Stimulated activated CD4-positive, alpha-beta T cell treated with anti-CD3 and anti-CD28 coated beads, TNF-alpha, amount 100 ng/mL, for 48 hours (primary cell): ENCODE results near the gene METTL25.
"Not testable (repeated sequence)": the region's sequence is repeated elsewhere in the genome, so short reads cannot be mapped to it uniquely, and the experiment has no call there.

ENCODE experiments used
- DNase-seq, 3 donors: peaks; one replicate each; pipeline ENCODE4 v3.0.0-alpha.2; 2020; ENCODE audit warnings: low read depth in 3 of 3

Gene METTL25, protein sequence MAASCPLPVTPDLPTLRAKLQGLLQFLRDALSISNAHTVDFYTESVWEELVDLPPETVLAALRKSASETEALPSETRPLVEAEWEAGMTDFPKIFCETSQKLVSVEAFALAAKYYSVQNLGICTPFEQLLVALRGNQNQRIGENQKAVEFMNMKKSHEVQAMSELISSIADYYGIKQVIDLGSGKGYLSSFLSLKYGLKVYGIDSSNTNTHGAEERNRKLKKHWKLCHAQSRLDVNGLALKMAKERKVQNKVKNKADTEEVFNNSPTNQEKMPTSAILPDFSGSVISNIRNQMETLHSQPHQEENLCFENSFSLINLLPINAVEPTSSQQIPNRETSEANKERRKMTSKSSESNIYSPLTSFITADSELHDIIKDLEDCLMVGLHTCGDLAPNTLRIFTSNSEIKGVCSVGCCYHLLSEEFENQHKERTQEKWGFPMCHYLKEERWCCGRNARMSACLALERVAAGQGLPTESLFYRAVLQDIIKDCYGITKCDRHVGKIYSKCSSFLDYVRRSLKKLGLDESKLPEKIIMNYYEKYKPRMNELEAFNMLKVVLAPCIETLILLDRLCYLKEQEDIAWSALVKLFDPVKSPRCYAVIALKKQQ

DNA sequence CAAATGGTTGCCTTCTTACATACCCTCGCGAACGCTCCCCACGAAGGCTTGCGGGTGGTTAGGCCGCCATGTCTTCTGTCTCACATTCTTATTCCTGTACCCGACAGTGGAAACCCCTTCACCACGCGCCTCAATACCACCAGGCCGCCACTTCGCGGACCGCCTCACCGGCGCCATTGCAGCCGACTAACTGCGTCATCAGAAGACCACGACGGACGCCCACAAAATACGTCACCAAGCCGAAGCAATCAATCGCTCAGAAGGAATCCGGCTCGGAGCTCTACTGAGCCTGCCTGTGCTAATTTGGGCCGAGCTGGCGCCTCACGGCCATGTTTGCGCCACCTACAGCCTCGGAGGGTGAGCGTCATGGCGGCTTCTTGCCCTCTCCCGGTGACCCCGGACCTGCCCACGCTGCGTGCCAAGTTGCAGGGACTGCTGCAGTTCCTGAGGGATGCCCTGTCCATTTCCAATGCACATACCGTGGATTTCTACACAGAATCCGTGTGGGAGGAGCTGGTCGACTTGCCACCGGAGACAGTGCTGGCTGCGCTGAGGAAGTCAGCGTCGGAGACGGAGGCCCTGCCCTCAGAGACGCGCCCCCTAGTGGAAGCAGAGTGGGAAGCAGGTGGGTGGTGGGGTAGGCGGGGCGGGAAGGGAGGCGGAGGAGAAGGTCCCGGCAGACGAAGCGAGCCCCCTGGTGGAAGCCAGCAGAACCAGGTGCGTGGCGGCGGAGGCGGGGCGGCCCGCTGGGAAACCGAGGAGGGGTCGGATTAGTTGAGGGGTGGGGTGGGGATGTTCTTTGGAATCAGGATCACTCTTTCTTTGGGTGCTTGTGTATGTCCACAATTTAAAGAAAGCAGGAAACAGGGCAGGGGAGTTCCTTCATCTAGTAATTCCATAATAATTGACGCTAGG, at the start of gene METTL25, which contains the start of gene CCDC59:
Gene METTL25 (plus strand): TSS at position 330 of the 915 bp plus-strand sequence. CDS start 37 bp downstream, at position 367.
Gene CCDC59 (minus strand): TSS at position 188 of the 915 bp plus-strand sequence. CDS start 11 bp downstream, at position 177.
- peak; percentile 93 to 97 (median 95) for DNase-seq

DNA sequence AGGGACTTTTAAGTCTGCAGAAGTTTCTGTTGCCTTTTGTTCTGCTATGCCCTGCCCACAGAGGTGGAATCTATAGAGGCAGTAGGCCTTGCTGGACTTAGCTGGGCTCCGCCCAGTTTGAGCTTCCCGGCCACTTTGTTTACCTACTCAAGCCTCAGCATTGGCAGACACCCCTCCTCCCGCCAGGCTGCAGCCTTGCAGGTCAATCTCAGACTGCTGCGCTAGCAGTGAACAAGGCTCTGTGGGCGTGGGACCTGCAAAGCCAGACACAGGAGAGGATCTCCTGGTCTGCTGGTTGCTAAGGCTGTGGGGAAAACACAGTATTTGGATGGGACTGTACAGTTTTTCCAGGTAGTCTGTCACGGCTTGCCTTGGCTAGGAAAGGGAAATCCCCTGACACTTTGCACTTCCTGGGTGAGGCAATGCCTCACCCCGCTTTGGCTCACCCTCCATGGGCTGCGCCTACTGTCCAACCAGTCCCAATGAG, 43.9 kb upstream of the METTL25 start:
- no peak for DNase-seq

DNA sequence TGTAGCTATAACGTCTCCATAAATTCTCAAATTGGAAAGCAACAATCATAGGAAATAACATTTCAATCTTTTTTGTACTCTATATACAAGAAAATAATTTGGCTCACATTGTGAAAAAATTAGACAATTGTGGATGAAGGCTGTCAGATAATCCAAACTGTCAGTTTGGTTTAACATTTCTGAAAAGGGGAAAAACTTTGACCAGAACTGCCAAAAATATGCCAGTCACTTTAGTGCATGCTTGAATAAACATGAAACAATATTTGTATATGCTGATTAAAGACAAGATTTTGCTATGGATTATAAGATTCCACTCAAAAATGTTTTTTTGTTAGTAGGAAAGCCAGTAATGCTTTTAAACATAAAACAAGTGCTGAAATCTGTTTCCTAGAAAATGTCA, 39.1 kb upstream of the METTL25 start:
- no peak for DNase-seq

DNA sequence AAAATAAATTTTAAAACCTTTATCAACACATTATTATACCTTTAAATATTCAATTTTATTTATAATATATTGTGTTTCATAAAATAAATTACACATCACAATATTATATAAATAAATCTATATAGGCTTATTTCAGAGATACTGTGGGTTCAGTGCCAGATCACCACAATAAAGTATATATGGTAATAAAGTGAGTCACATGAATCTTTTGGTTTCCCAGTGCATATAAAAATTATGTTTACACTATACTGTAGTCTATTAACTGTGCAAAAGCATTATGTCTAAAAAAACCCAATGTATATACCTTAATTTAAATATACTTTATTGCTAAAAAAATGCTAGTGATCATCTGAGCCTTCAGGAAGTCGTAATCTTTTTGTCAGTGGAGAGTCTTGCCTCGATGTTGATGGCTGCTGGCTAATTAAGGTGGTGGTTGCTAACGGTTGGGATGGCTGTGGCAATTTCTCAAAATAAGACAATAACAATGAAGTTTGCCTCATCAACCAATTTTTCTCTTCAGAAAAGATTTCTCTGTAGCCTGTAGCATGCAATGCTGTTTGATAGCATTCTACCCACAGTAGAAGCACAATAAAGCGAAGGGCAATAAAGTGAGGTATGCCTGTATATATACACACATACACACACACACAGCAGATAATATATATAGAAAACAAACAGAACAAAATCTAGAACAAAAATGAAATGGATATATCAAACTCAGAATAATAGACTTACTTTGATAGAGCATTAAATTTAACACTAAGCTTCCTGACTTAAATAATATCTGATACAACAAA, 32.6 kb upstream of the METTL25 start:
- DNase-seq = no peak

DNA sequence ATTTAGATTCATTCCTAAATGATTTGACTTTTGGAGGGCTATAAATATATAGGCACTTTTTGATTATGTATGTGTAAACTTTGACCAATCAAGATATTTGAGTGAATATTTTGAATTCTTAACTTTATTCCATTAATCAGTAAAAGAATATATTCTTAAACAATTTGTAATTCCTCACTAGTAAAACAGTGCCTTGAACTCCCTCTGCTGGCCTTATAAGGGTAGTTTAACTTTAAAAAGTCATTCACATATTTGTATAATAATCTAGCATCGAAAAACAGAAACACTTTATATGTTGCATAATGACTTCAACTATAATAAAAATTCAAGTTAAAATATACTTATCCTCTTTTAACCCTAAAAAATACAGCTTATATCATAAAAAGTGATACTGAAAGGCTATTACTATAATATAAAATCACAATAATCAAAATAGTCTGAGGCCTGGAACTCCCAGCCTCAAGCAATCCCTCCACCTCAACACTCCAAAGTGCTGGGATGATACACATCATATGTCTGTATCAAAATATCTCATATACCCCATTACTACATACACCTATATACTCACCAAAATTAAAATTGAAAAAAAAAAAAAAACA, 31.3 kb upstream of the METTL25 start:
- DNase-seq = no peak

DNA sequence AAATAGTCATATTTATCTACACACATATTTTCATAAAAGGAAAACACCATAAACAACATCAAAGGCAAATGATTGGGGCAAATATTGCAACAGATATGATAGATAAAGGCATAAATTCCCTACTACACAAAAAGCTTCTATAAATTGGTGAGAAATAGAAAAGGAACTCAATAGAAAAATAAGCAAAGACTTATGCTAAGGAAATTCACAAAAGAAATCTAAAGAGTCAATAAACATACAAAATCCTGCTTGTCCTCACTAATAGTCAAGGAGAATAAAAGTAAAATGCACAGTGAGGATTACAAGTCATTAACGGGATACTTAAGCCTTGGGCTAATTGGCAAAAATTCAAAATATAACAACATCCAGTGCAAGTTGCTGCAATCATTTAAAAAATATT, 30.5 kb upstream of the METTL25 start:
- no peak for DNase-seq

DNA sequence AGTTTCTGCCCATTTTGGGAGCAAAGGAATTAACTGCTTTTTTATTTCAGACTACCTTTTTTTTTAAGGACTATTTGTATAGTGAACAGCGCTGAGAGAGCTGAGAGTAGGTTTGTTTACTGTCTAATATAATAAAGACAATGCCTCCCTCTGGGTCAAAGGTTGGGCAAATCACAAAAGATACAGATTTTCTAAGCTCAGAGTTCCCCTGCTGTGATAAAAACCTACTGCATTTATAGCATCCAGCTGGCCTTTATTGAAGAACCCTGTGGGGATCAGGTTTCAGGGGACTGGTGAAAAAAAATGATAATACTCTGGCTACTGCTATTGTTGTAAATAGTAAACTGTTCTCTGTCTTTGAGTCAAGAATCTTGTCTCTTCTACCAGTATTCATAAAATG, 28.8 kb upstream of the METTL25 start:
- no peak for DNase-seq

DNA sequence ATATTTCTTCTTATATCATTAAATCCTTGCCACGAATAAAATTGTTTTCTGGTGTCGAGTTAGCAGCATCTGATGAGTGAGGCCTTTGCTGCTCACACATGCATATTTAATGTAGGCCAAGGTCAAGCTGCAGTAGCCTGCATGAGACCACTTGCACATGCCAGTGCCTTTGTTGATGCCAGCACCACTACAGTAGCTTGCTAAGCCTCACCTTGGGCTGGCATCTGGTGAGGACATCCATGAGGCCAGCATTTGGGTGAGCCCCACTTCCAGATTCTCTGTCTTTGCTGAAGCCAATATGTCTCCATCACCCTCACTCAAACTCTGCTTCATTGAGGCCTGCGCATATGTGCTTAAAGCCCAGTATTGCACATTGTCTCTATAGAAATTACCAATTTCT, 8.2 kb upstream of the METTL25 start:
- no peak for DNase-seq

DNA sequence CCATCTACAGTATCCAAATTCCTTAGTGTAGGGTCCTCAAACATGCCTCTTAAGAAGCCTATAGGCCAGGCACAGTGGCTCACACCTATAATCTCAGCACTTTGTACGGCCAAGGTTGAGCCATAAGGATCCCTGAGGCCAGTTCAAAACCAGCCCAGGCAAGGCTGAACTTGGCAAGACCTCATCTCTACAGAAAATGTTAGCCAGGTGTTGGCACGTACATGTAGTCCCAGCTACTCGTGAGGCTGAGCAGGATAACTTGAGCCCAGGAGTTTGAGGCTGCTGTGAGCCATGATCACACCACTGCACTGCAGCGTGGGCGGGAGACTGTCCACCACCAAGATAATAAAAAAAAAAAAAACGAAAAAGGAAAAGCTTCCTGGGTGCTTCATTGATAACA, 6.9 kb upstream of the METTL25 start:
- DNase-seq = no peak

DNA sequence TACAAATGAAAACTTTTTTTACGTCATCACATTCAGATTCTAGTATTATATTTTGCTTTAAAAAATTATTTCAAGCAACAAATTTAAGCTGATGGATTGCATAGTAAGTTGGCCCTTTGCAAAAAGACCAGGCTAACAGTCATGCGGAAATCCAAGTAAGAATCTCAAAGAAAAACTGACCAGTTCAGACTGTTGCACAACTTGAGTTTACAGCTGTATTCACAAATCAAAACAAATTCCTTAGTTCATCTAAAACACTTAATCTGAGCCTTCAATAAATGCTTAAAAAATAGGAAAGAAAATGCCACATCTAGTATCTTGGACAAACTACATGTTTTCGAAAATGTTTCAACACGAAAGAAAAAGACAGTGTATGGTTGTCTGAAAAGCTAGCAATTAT, 989 bp upstream of the METTL25 start:
- DNase-seq = no peak

DNA sequence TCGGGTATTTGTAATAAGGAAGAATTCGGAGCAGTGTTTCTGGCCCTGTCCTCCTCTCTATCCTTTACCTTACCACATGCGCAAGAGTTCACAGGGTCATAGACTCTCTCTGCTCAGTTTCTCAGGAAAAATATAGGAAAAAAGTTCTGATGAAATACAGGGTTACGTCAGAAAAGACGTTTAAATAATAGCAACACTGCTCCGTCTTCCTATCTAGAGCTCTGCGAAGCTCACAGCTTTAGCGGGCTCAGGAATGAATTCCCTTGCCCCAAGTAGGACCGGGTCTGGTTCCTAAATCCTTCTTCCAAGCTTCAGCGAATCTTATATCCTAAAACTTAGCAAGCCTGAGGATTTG, 507 bp upstream of the METTL25 start:
- DNase-seq = no peak

DNA sequence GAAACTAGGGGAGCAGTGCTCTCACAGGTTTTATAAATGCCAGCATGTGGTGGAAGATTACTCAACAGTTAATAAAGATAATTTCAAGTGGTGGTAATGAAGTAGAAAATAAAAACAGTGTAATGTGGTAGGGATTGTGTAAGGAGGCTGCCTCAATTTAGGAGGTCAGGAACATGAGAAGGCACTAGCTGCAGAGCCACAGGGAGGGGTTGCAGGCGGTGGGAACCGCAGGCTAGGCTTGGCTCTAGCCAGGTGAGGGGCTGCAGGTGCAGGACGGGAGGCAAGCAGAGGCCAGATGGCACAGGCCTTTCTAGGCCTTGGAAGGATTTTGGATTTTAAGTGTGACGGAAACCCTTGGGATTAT, 768 bp downstream of the METTL25 start:
- no peak for DNase-seq

DNA sequence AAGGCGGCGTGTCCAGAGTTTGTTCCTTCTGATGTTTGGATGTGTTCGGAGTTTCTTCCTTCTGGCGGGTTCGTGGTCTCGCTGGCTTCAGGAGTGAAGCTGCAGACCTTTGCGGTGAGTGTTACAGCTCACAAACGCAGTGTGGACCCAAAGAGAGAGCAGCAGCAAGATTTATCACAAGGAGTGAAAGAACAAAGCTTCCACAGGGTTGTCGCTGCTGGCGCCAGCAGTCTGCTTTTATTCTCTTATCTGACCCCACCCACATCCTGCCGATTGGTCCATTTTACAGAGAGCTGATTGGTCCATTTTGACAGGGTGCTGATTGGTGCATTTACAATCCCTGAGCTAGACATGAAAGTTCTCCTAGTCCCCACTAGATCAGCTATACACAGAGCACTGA, 2.5 kb downstream of the METTL25 start:
- not testable (repeated sequence) for DNase-seq

DNA sequence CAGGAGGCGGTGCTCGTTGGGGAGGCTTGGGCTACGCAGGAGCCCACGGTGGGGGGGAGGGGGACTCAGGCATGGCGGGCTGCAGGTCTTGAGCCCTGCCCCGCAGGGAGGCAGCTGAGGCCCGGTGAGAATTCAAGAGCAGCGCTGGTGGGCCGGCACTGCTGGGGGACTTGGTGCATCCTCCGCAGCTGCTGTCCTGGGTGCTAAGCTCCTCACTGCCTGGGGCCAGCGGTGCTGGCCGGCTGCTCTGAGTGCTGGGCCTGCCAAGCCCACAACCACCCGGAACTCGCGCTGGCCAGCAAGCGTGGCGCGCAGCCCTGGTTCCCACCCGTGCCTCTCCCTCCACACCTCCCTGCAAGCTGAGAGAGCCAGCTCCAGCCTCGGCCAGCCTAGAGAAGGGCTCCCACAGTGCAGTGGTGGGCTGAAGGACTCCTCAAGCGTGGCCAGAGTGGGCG, 3.2 kb downstream of the METTL25 start:
- no peak for DNase-seq

DNA sequence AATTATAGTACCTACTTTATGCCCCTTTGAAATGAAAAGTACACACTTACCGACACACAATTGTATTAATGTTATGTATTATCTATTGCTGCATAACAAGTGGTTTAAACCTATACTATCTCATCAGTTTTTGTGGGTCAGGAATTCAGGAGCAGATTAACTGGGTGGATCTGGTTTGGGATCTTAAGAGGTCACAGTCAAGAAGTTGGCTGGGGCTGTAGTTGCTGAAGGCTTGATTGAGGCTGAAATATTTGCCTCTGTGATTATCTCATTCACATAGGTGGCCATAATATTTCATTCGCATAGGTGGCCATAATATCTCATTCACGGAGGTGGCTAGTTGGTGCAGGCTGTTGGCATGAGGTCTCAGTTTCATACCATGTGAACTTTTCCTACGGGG, 5.7 kb downstream of the METTL25 start:
- DNase-seq = no peak

DNA sequence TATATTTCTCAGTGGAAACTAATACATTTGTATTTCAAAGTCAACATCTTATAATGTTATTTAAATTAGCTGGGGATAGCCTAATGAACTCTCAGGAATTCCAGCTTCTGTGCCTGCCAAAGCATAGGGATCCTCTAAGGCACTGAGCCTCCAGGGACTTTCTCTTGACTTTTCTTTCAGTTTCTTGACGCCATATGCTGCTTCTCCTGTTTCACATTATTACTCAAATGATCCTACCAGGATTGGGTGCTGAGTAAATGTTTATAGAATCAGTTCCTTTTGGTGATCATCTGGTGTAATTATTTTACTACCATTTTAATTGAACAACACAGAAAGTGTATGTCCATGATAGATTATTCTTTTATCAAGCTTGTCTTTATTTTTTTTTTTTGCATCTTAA, 7.9 kb downstream of the METTL25 start:
- DNase-seq = no peak

DNA sequence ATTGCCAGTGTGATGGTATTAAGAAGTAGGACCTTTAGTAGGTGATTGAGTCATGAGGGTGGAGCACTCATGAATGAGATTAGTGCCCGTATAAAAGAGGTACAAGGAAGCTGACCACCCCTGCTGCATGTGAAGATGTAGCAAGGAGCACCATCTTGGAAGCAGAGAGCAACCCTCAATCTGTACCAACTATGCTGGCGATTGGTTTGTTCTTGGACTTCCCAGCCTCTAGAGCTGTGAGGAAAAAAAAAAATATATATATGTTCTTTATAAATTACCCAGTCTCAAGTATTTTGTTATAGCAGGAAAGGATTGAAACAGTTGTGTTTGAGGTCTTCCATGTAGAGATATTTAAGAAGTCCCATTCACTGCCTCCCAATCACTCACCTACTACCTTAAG, 16.9 kb downstream of the METTL25 start:
- no peak for DNase-seq

DNA sequence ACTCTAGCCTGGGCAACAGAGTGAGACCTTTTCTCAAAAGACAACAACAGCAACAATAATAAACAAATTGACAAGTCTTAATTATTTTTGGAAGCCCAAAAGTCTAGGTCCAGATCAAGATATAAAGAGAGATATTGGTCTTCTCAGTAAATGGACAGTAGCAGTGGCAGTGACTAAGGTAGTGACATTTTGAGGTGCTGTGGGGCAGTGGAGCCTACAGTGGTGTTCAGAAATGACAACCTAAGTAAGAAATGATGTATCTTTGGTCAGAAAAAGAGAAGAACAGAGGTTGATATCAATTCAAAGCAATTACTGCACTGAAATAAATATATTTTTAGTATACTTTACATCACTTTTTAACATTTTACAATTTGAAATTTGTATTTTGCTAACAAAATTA, 20.7 kb downstream of the METTL25 start:
- no peak for DNase-seq

DNA sequence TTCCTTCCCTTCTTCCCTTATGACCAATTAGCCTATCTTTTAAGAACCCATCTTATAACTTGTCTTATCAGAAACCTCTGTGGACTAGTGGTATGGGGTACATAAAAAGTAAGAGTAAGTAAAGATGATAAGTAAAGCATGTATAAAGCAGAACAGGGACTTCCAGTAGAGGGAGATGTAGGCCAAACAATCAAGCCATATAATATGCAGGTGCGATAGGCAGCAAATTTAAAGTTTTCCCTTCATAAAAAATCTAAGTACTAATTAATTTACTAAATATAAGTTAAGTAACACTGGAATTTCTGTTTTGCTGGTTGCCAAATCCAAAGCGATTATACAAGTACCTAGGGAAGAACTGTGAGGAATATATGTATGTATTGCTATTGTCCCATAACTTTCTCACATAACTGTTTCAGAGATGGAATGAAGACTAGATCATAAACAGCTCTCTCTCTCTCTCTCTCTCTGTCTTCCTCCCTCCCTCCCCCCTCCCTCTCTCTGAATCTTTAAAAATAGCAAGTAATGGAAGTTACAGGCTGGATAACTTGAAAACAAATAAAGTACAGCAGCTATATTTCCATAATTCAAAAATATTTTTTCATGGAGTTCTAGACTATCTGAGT, 25.7 kb downstream of the METTL25 start:
- DNase-seq = no peak

DNA sequence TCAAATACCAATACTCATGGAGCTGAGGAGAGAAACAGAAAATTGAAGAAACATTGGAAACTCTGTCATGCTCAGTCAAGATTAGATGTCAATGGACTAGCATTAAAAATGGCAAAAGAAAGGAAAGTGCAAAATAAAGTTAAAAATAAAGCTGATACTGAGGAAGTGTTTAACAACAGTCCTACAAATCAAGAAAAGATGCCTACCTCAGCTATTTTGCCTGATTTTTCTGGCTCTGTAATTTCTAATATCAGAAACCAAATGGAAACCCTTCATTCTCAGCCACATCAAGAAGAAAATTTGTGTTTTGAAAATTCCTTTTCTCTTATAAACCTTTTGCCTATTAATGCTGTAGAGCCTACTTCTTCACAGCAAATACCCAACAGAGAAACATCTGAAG, 40.5 kb downstream of the METTL25 start:
- no peak for DNase-seq

DNA sequence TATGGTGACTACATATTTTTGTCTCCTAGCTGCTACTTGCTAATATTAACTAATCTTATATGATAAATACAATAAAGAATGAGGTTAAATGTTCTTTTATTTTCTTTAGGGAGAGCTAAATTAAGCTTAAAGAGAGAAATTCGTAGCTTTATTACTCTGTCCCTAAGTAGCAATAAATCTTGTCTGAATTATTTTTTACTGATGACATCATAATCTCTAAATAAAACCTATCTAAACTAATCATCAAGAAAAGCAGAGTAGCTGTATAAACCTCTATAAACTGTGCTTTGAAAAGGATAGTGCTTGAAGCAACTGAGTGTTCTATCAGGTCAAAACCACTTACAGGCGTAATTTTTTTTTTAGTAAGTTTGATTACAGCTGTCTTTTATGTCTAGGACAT, 42.5 kb downstream of the METTL25 start:
- DNase-seq = no peak
